ENCODE results near the gene BBX. TPM values are rescaled to one million over a fixed set of nuclear protein-coding genes. Genes with fewer than 3 reads are reported as not detected.
A peak's percentile ranks its signal among the peaks of the same experiment; 100 is the strongest.

Gene BBX
- total and polyA plus RNA-seq, 2 donors from 2014 or later = 8.1 to 85.8 TPM

GRCh38 chr3:107813026-107813425 is 290.3 kb downstream of the BBX start:
- no peaks in the 10 kb centered on the region for H3K9me3 ChIP-seq (ENCODE audit: control insufficient read depth in 2 of 3, insufficient read depth in 1 of 3, low read length in 3 of 3)
- H3K27ac ChIP-seq (ENCODE audit: low read depth in 2 of 2, low read length in 2 of 2) = peak overlapping the region; percentile 60 to 70
- DNase-seq = no peak
- no peak overlapping the region for H3K4me3 ChIP-seq (ENCODE audit: low read length in 3 of 3)
- H3K4me1 ChIP-seq (ENCODE audit: control insufficient read depth in 2 of 3, insufficient read depth in 2 of 3, low read depth in 1 of 3, low read length in 3 of 3) = peaks cover 0 to 27% (median 12%) of the 10 kb centered on the region in 3 donors
- no peak for TF ChIP-seq CTCF (IDR thresholded peaks at IDR 0.05; ENCODE audit: borderline replicate concordance, extremely low read depth, insufficient read depth)
- no peaks in the 10 kb centered on the region for H3K36me3 ChIP-seq (ENCODE audit: control insufficient read depth in 2 of 3, insufficient read depth in 3 of 3, low read length in 3 of 3)
- peak overlapping the region in 1 of 3 donors; percentile 16 for H3K9ac ChIP-seq (ENCODE audit: low read length in 3 of 3)
- intact Hi-C loops (cut with DNase I) = no loop called here
- no peak for FAIRE-seq
- no peaks in the 10 kb centered on the region for H3K27me3 ChIP-seq (ENCODE audit: control insufficient read depth, insufficient read depth, low read length)

GRCh38 chr3:107816107-107816506 is 293.3 kb downstream of the BBX start:
- Histone ChIP-seq H3K9me3 (ENCODE audit: control insufficient read depth in 2 of 3, insufficient read depth in 1 of 3, low read length in 3 of 3) (no peaks in the 10 kb centered on the region), H3K4me1 (ENCODE audit: control insufficient read depth in 2 of 3, insufficient read depth in 2 of 3, low read depth in 1 of 3, low read length in 3 of 3) (peaks cover 0 to 20% (median 4%) of the 10 kb centered on the region in 3 donors), H3K9ac (ENCODE audit: low read length in 3 of 3) (no peak overlapping the region), H3K27ac (ENCODE audit: low read depth in 2 of 2, low read length in 2 of 2) (peak overlapping the region in 1 of 2 donors; percentile 64), H3K27me3 (ENCODE audit: control insufficient read depth, insufficient read depth, low read length) (no peaks in the 10 kb centered on the region), H3K4me3 (ENCODE audit: low read length in 3 of 3) (no peak overlapping the region), H3K36me3 (ENCODE audit: control insufficient read depth in 2 of 3, insufficient read depth in 3 of 3, low read length in 3 of 3) (no peaks in the 10 kb centered on the region)
- DNase-seq = peak in 3 of 5 donors; percentile 35 to 68 (median 56)
- no peak for TF ChIP-seq CTCF (IDR thresholded peaks at IDR 0.05; ENCODE audit: borderline replicate concordance, extremely low read depth, insufficient read depth)
- peak; percentile 42 for FAIRE-seq
- intact Hi-C loops (cut with DNase I) = no loop called here

- FAIRE-seq = no peak
- intact Hi-C loops (cut with DNase I) = no loop called here
- no peak overlapping the region for H3K9ac ChIP-seq (ENCODE audit: low read length in 3 of 3)
Observed at GRCh38 chr3:107817076-107817475, 294.3 kb downstream of the BBX start.

More at GRCh38 chr3:107817076-107817475, 294.3 kb downstream of the BBX start:
- no peak for TF ChIP-seq CTCF (IDR thresholded peaks at IDR 0.05; ENCODE audit: borderline replicate concordance, extremely low read depth, insufficient read depth)
- Histone ChIP-seq H3K27me3 (ENCODE audit: control insufficient read depth, insufficient read depth, low read length) (no peaks in the 10 kb centered on the region), H3K9me3 (ENCODE audit: control insufficient read depth in 2 of 3, insufficient read depth in 1 of 3, low read length in 3 of 3) (no peaks in the 10 kb centered on the region), H3K27ac (ENCODE audit: low read depth in 2 of 2, low read length in 2 of 2) (no peak overlapping the region), H3K4me1 (ENCODE audit: control insufficient read depth in 2 of 3, insufficient read depth in 2 of 3, low read depth in 1 of 3, low read length in 3 of 3) (peaks cover 2 to 14% (median 4%) of the 10 kb centered on the region in 3 donors), H3K36me3 (ENCODE audit: control insufficient read depth in 2 of 3, insufficient read depth in 3 of 3, low read length in 3 of 3) (no peaks in the 10 kb centered on the region), H3K4me3 (ENCODE audit: low read length in 3 of 3) (no peak overlapping the region)
- DNase-seq = no peak

Measured in kidney (tissue), 14 donors.